Hepatocyte (in vitro differentiated cells): ENCODE data around the gene HMX2. TPM values are rescaled to one million over a fixed set of nuclear protein-coding genes. Genes with fewer than 3 reads are reported as not detected.

Experiments used
- DNase-seq: peaks from one replicate; pipeline ENCODE4 v3.0.0-alpha.2; 2016; ENCODE audit warnings: low spot score
- H2AFZ ChIP-seq: fragments of 200-600 bp; sonication (generic); 2 replicates; pipeline ENCODE4 v1.6.0; 2016; ENCODE audit warnings: antibody characterized with exemption, mild to moderate bottlenecking
- H3K27ac ChIP-seq: fragments of 200-600 bp; sonication (generic); 2 replicates; pipeline ENCODE4 v1.5.1; 2016; ENCODE audit warnings: mild to moderate bottlenecking
- H3K27me3 ChIP-seq: fragments of 200-600 bp; sonication (generic); 2 replicates; pipeline ENCODE4 v1.6.1; 2016
- H3K36me3 ChIP-seq: fragments of 200-600 bp; sonication (generic); replicated peaks from 2 replicates; pipeline ENCODE4 v1.5.1; 2016; ENCODE audit warnings: low read depth; ENCODE audit not compliant: insufficient read depth
- H3K4me1 ChIP-seq: fragments of 200-600 bp; sonication (generic); 2 replicates; pipeline ENCODE4 v1.5.1; 2016; ENCODE audit warnings: mild to moderate bottlenecking, moderate library complexity; ENCODE audit not compliant: insufficient read depth
- H3K4me2 ChIP-seq: fragments of 200-600 bp; sonication (generic); 2 replicates; pipeline ENCODE4 v1.6.0; 2016
- H3K4me3 ChIP-seq: fragments of 200-600 bp; sonication (generic); 2 replicates; pipeline ENCODE4 v1.5.1; 2016; ENCODE audit warnings: mild to moderate bottlenecking
- H3K79me2 ChIP-seq: fragments of 200-600 bp; sonication (generic); 2 replicates; pipeline ENCODE4 v1.6.0; 2017; ENCODE audit warnings: mild to moderate bottlenecking
- H3K9me2 ChIP-seq: fragments of 200-600 bp; sonication (generic); replicated peaks from 2 replicates; pipeline ENCODE4 v1.6.0; 2017; ENCODE audit warnings: mild to moderate bottlenecking; ENCODE audit not compliant: insufficient read depth
- H3K9me3 ChIP-seq: fragments of 200-600 bp; sonication (generic); 2 replicates; pipeline ENCODE4 v1.5.1; 2016; ENCODE audit warnings: low read depth, mild to moderate bottlenecking
- H4K20me1 ChIP-seq: fragments of 200-600 bp; sonication (generic); 2 replicates; pipeline ENCODE4 v1.6.0; 2016; ENCODE audit warnings: mild to moderate bottlenecking; ENCODE audit not compliant: insufficient read depth, poor library complexity, severe bottlenecking
- CTCF ChIP-seq: fragments of 200-600 bp; sonication (generic); IDR thresholded peaks from 2 replicates; pipeline ENCODE4 v1.5.1; 2016; ENCODE audit warnings: antibody characterized with exemption, mild to moderate bottlenecking; ENCODE audit not compliant: poor library complexity
- EZH2 ChIP-seq: fragments of 200-600 bp; sonication (generic); IDR thresholded peaks from 2 replicates; pipeline ENCODE4 v1.6.1; 2016; ENCODE audit warnings: antibody characterized with exemption, mild to moderate bottlenecking, borderline replicate concordance
- EZH2phosphoT487 ChIP-seq: fragments of 200-600 bp; sonication (generic); IDR thresholded peaks from one replicate; pipeline ENCODE4 v1.6.1; 2018; ENCODE audit warnings: antibody characterized with exemption, mild to moderate bottlenecking, low read depth, moderate library complexity; ENCODE audit not compliant: unreplicated experiment, severe bottlenecking
- WGBS: methylation state at CpG from one replicate; pipeline ENCODE4 v1.1.6; 2016; ENCODE audit warnings: low lambda C conversion rate; ENCODE audit errors: missing lambda C conversion rate; 5-methylcytosine and 5-hydroxymethylcytosine counted together
- polyA plus RNA-seq: library from polyadenylated mRNA; unstranded; fragments of >200 nt; fragmentation: Nextera tagmentation; extraction: Ambion mirVana; gene quantifications from 2 replicates; pipeline ENCODE4 v1.2.1, GENCODE V29; 2016
- total RNA-seq: library from RNA; depleted of rRNA; stranded (reverse); fragments of >200 nt; gene quantifications from 2 replicates; pipeline ENCODE4 v1.2.3, GENCODE V29; 2014

Gene HMX2
- total and polyA plus RNA-seq, 2 experiments from 2014 or later: not detected

- peaks cover 16% of the 10 kb centered on the region for H3K4me1 ChIP-seq
- no peak overlapping the region for H2AFZ ChIP-seq
- peak overlapping the region; percentile 82 for H3K4me2 ChIP-seq
- H3K4me3 ChIP-seq: no peak overlapping the region
- H3K36me3 ChIP-seq: no peaks in the 10 kb centered on the region
- no peaks in the 10 kb centered on the region for H4K20me1 ChIP-seq
- H3K9me2 ChIP-seq: no peaks in the 10 kb centered on the region
- H3K9me3 ChIP-seq: no peaks in the 10 kb centered on the region
- 2% methylated on average over 42 of the region's 42 CpGs for WGBS
- H3K27me3 ChIP-seq: peaks cover 97% of the 10 kb centered on the region
- H3K27ac ChIP-seq: no peak overlapping the region
- DNase-seq: no peak
- TF ChIP-seq CTCF (no peak), EZH2 (no peak), EZH2phosphoT487 (no peak)
- no peaks in the 10 kb centered on the region for H3K79me2 ChIP-seq
Observed at GRCh38 chr10:123134343-123134914, 13.5 kb upstream of the HMX2 start.

- Histone ChIP-seq H3K27ac (no peak overlapping the region), H3K36me3 (no peaks in the 10 kb centered on the region), H3K4me3 (no peak overlapping the region), H4K20me1 (no peaks in the 10 kb centered on the region), H3K27me3 (peaks cover 95% of the 10 kb centered on the region), H3K4me1 (peaks cover 16% of the 10 kb centered on the region), H3K9me2 (no peaks in the 10 kb centered on the region), H3K9me3 (no peaks in the 10 kb centered on the region), H3K4me2 (peak overlapping the region; percentile 82), H3K79me2 (no peaks in the 10 kb centered on the region), H2AFZ (peak overlapping the region; percentile 81)
- no peak for DNase-seq
- WGBS: 3% methylated on average over 22 of the region's 46 CpGs
- TF ChIP-seq EZH2: no peak
- no peak for TF ChIP-seq CTCF
- TF ChIP-seq EZH2phosphoT487: peak; percentile 78
Observed at GRCh38 chr10:123134915-123135414, 13.0 kb upstream of the HMX2 start.

GRCh38 chr10:123135415-123136141, 12.4 kb upstream of the HMX2 start, which contains the start of gene HMX3:
HMX3 (plus strand) TSS chr10:123135970; CDS start chr10:123136051, 81 bp downstream.
- peaks cover 16% of the 10 kb centered on the region for H3K4me1 ChIP-seq
- H3K9me3 ChIP-seq: no peaks in the 10 kb centered on the region
- H3K36me3 ChIP-seq: no peaks in the 10 kb centered on the region
- peak within 1 kb of the TSS; percentile 81 for H2AFZ ChIP-seq
- no peaks in the 10 kb centered on the region for H3K79me2 ChIP-seq
- H3K9me2 ChIP-seq: no peaks in the 10 kb centered on the region
- DNase-seq: no peak
- H3K4me2 ChIP-seq: peak within 1 kb of the TSS; percentile 82
- H3K27ac ChIP-seq: no peak within 1 kb of the TSS
- 0% methylated on average over 40 of the region's 76 CpGs for WGBS
- no peak within 1 kb of the TSS for H3K4me3 ChIP-seq
- no peaks in the 10 kb centered on the region for H4K20me1 ChIP-seq
- TF ChIP-seq EZH2: peak; percentile 76
- TF ChIP-seq CTCF: no peak
- H3K27me3 ChIP-seq: peaks cover 95% of the 10 kb centered on the region
